ENCODE results near the gene DNAH1. TPM values are rescaled to one million over a fixed set of nuclear protein-coding genes. Genes with fewer than 3 reads are reported as not detected.
"Not testable (repeated sequence)": the region's sequence is repeated elsewhere in the genome, so short reads cannot be mapped to it uniquely, and the experiment has no call there.

The DNAH1 gene
- total and polyA plus RNA-seq, 2 experiments from 2014 or later, result 4.0 to 4.2 TPM

DNA sequence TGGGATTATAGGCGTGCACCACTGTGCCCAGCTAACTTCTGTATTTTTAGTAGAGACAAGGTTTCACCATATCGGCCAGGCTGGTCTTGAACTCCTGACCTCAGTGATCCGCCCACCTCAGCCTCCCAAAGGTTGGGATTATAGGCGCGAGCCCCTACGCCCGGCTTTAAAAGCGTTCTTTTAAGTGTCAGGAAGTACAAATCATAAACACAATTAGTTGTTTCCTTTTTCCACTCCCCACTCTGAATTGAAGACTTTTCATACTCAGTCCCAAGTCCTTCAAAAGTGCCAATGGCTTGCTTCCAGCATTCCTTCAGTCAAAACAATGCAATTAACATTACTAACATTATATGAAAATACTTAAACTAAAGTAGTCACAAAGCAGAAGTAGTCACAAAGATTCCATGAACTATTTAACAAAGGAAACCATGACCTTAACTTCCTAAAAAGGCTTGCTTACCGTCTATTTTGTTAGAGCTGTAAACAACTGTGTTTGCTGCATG is 45.8 kb upstream of the DNAH1 start:
- no peaks in the 10 kb centered on the region for H3K9me3 ChIP-seq (ENCODE audit: low read depth)
- H3K27ac ChIP-seq, result peak overlapping the region; percentile 58
- H3K4me3 ChIP-seq, result no peak overlapping the region
- H3K9me2 ChIP-seq (replicated peaks; ENCODE audit: insufficient read depth), result no peaks in the 10 kb centered on the region
- peaks cover 16% of the 10 kb centered on the region for H3K4me1 ChIP-seq (ENCODE audit: insufficient read depth)
- no peaks in the 10 kb centered on the region for H3K36me3 ChIP-seq (replicated peaks; ENCODE audit: insufficient read depth, low read depth)
- peaks cover 100% of the 10 kb centered on the region for H3K79me2 ChIP-seq
- 78% methylated on average over 9 of the region's 9 CpGs for WGBS (ENCODE audit: low lambda C conversion rate, missing lambda C conversion rate)
- TF ChIP-seq EZH2phosphoT487 (IDR thresholded peaks at IDR 0.05; ENCODE audit: low read depth, severe bottlenecking, unreplicated experiment) (no peak), EZH2 (IDR thresholded peaks at IDR 0.05; ENCODE audit: borderline replicate concordance) (no peak)
- TF ChIP-seq, protein P1, sequence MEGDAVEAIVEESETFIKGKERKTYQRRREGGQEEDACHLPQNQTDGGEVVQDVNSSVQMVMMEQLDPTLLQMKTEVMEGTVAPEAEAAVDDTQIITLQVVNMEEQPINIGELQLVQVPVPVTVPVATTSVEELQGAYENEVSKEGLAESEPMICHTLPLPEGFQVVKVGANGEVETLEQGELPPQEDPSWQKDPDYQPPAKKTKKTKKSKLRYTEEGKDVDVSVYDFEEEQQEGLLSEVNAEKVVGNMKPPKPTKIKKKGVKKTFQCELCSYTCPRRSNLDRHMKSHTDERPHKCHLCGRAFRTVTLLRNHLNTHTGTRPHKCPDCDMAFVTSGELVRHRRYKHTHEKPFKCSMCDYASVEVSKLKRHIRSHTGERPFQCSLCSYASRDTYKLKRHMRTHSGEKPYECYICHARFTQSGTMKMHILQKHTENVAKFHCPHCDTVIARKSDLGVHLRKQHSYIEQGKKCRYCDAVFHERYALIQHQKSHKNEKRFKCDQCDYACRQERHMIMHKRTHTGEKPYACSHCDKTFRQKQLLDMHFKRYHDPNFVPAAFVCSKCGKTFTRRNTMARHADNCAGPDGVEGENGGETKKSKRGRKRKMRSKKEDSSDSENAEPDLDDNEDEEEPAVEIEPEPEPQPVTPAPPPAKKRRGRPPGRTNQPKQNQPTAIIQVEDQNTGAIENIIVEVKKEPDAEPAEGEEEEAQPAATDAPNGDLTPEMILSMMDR (IDR thresholded peaks at IDR 0.05; ENCODE audit: poor library complexity), result no peak
- no peak overlapping the region for H2AFZ ChIP-seq
- H3K4me2 ChIP-seq, result no peak overlapping the region
- peaks cover 88% of the 10 kb centered on the region for H4K20me1 ChIP-seq (ENCODE audit: insufficient read depth, poor library complexity, severe bottlenecking)
- no peaks in the 10 kb centered on the region for H3K27me3 ChIP-seq
- no peak for DNase-seq (ENCODE audit: low spot score)

DNA sequence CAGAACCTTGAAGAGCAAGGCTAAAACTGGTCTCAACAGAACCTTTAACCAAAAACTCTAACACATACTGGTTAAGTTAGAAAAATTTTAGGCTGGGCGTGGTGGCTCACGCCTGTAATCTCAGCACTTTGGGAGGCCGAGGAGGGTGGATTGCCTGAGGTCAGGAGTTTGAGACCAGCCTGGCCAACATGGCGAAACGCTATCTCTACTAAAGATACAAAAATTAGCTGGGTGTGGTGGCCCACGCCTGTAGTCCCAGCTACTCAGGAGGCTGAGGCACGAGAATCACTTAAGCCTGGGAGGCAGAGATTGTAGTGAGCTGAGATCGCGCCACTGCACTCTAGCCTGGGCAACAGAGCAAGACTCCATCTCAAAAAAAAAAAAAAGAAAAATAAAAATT is 43.9 kb upstream of the DNAH1 start:
- H3K4me3 ChIP-seq; H2AFZ ChIP-seq; H3K4me2 ChIP-seq; H3K9me3 ChIP-seq (ENCODE audit: low read depth); H3K36me3 ChIP-seq (replicated peaks; ENCODE audit: insufficient read depth, low read depth); H3K9me2 ChIP-seq (replicated peaks; ENCODE audit: insufficient read depth); H3K27me3 ChIP-seq; DNase-seq (ENCODE audit: low spot score): not testable (repeated sequence)
- peaks cover 100% of the 10 kb centered on the region for H3K79me2 ChIP-seq
- WGBS (ENCODE audit: low lambda C conversion rate, missing lambda C conversion rate), result 91% methylated on average over 9 of the region's 9 CpGs
- peaks cover 100% of the 10 kb centered on the region for H4K20me1 ChIP-seq (ENCODE audit: insufficient read depth, poor library complexity, severe bottlenecking)
- peaks cover 31% of the 10 kb centered on the region for H3K4me1 ChIP-seq (ENCODE audit: insufficient read depth)
- H3K27ac ChIP-seq, result peak overlapping the region; percentile 21

DNA sequence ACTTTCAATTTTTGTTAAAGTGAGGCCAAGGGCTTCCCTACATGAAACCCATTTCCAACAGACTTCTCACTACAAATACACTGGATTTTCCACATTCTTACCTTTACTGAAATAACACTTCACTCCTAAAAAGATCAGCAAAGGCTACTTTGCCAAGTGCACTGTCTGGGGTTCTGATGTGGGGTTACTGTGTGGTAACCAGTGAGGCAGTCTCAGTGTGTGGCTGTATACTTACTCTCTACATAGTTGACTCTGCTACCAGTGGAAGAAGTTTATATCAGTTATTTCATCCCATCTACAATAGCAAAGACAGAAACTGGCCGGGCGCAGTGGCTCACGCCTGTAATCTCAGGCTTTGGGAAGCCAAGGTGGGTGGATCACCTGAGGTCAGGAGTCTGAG is 43.3 kb upstream of the DNAH1 start:
- Histone ChIP-seq H3K4me2 (no peak overlapping the region), H3K4me1 (ENCODE audit: insufficient read depth) (peaks cover 31% of the 10 kb centered on the region), H3K27me3 (no peaks in the 10 kb centered on the region), H4K20me1 (ENCODE audit: insufficient read depth, poor library complexity, severe bottlenecking) (peaks cover 100% of the 10 kb centered on the region), H2AFZ (no peak overlapping the region), H3K9me2 (replicated peaks; ENCODE audit: insufficient read depth) (no peaks in the 10 kb centered on the region), H3K27ac (no peak overlapping the region), H3K36me3 (replicated peaks; ENCODE audit: insufficient read depth, low read depth) (no peaks in the 10 kb centered on the region), H3K9me3 (ENCODE audit: low read depth) (no peaks in the 10 kb centered on the region), H3K79me2 (peaks cover 100% of the 10 kb centered on the region), H3K4me3 (no peak overlapping the region)
- 93% methylated on average over 3 of the region's 3 CpGs for WGBS (ENCODE audit: low lambda C conversion rate, missing lambda C conversion rate)
- no peak for DNase-seq (ENCODE audit: low spot score)
- TF ChIP-seq, protein P1 (IDR thresholded peaks at IDR 0.05; ENCODE audit: poor library complexity), result no peak
- TF ChIP-seq EZH2phosphoT487 (IDR thresholded peaks at IDR 0.05; ENCODE audit: low read depth, severe bottlenecking, unreplicated experiment) (no peak), EZH2 (IDR thresholded peaks at IDR 0.05; ENCODE audit: borderline replicate concordance) (no peak)

DNA sequence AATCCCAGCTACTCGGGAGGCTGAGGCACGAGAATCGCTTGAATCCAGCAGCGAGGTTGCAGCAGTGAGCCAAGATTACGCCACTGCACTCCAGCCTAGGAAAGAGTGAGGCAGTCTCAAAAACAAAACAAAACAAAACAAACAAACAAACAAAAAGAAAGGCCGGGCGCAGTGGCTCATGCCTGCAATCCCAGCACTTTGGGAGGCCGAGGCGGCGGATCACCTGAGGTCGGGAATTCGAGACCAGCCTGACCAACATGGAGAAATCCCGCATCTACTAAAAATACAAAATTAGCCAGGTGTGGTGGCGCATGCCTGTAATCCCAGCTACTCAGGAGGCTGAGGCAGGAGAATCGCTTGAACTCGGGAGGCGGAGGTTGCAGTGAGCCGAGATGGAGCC is 41.3 kb upstream of the DNAH1 start:
- not testable (repeated sequence) for DNase-seq (ENCODE audit: low spot score); H3K36me3 ChIP-seq (replicated peaks; ENCODE audit: insufficient read depth, low read depth); H3K4me3 ChIP-seq; H3K27ac ChIP-seq; H3K9me3 ChIP-seq (ENCODE audit: low read depth); H3K27me3 ChIP-seq; H2AFZ ChIP-seq; H3K9me2 ChIP-seq (replicated peaks; ENCODE audit: insufficient read depth)
- Histone ChIP-seq H3K4me2 (peak overlapping the region; percentile 99), H3K4me1 (ENCODE audit: insufficient read depth) (peaks cover 40% of the 10 kb centered on the region), H3K79me2 (peaks cover 91% of the 10 kb centered on the region), H4K20me1 (ENCODE audit: insufficient read depth, poor library complexity, severe bottlenecking) (peaks cover 81% of the 10 kb centered on the region)
- WGBS (ENCODE audit: low lambda C conversion rate, missing lambda C conversion rate), result 96% methylated on average over 18 of the region's 18 CpGs

Measured in hepatocyte (in vitro differentiated cells).